Measurements from ENCODE around the gene NR2F1.

The NR2F1 gene

GRCh38 chr5:93591323-93591945 lies 8.4 kb downstream of the NR2F1 start:
- DNase-seq (ENCODE audit: low read depth in 2 of 2) = no peak

GRCh38 chr5:93592883-93593282 lies 9.9 kb downstream of the NR2F1 start:
- DNase-seq (ENCODE audit: low read depth in 2 of 2) = no peak

DNA sequence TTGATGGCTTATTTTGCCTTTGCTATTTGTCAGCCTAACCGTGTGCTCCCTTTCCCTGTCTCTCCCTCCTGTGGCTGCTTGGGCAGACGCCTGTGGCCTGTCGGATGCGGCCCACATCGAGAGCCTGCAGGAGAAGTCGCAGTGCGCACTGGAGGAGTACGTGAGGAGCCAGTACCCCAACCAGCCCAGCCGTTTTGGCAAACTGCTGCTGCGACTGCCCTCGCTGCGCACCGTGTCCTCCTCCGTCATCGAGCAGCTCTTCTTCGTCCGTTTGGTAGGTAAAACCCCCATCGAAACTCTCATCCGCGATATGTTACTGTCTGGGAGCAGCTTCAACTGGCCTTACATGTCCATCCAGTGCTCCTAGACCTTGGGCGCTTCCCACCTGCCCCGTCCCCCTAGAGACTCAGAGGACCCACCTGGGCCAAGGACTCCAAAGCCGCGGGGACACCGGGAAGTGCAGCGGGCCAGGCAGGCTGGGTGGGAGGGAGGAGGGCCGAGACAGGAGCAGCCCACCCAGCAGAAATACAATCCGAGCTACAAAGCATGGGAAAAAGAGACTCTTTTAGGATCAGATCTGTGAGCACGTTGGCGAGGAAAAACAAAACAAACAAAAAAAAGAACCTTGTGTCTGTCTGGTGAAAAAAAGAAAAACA lies 10.6 kb downstream of the NR2F1 start:
- no peak for DNase-seq (ENCODE audit: low read depth in 2 of 2)

DNA sequence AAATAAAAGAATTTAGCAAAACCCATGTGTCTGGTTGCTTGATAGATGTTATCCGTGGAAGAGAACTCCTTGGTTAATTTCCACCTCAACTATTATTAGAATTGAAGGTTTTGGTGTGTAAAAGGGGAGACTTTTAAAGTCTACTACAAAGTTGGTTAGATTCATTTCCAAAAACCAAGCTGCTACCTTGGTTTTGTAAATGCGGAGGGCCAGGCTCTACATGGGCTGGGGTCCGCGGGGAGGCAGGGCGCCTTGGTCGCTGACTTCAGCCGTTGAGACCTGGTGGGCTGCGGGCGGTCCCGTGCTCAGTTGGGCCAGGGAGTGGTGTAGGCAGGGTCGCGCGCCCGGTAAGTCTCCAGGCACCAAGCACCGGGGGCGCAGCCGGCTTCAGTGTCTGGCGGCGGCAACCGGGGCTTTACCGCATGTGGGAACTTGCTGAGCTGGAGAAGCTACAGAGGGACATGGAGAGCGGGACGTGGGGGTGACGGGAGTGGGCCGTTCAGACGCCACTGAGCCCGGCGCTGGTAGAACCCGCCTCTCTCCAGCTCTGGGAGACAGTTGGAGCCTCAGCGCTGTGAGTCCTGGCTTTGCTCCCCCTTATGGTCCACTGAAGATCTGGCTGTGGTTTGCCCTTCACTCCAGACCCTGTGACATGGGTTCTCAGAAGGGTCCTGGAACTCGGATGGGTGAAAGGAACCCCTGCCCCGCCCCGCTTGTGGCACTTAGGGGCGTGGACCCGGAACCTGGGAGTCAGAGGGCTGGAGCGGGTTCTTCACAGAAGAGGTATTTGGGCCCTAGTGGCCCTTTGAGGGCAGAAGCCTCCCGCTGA lies 11.8 kb downstream of the NR2F1 start:
- DNase-seq (ENCODE audit: low read depth in 2 of 2) = no peak

- DNase-seq (ENCODE audit: low read depth in 2 of 2) = no peak
These were observed 12.6 kb downstream of the NR2F1 start for GRCh38 chr5:93595420-93596147.

GRCh38 chr5:93596310-93596675 lies 13.3 kb downstream of the NR2F1 start:
- DNase-seq (ENCODE audit: low read depth in 2 of 2) = no peak

DNA sequence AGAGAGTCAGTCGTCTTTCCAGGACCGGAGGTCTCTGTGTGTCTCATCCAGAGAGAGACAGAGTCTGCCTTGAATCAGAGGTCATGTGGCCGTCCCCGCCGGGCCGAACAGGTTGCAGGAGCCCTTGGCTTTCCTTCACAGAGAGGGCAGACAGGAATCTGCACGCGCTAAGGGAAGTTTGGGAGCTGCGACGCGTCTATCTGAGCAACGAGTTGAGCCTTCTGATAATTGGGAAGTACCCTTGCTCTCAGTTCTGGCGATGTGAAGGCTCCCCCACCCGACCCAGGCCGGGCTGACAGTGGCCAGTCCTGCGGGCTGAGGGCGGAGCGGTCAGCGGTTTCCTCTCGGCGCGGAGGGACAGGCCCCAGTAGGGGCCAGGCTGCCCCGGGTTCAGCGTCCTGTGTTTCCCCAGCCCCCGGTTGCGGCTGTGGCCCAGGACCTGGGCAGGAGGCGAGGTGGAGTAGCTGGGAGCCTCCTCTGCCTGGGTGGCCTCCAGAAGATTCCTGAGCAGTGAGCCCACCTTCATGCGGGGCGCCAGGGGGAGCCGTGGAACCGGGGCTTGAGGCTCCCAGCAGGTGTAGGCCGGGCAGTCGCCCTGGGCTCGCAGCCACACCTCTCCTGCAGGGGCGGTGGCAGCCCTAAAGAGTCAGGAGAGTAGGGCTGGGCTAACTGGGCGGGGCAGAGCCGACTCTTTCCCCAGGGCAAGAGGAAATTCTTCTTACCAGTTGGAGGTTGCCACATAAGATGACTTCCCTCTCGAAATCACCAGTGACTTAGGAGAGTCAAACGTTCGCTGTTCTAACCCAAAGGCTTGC lies 13.9 kb downstream of the NR2F1 start:
- no peak for DNase-seq (ENCODE audit: low read depth in 2 of 2)

GRCh38 chr5:93598091-93599000 lies 15.3 kb downstream of the NR2F1 start:
- no peak for DNase-seq (ENCODE audit: low read depth in 2 of 2)

- no peak for DNase-seq (ENCODE audit: low read depth in 2 of 2)
These were observed 16.0 kb downstream of the NR2F1 start for GRCh38 chr5:93599001-93599379.

GRCh38 chr5:93599399-93600120 lies 16.5 kb downstream of the NR2F1 start:
- no peak for DNase-seq (ENCODE audit: low read depth in 2 of 2)

GRCh38 chr5:93600409-93601070 lies 17.5 kb downstream of the NR2F1 start:
- DNase-seq (ENCODE audit: low read depth in 2 of 2) = no peak

DNA sequence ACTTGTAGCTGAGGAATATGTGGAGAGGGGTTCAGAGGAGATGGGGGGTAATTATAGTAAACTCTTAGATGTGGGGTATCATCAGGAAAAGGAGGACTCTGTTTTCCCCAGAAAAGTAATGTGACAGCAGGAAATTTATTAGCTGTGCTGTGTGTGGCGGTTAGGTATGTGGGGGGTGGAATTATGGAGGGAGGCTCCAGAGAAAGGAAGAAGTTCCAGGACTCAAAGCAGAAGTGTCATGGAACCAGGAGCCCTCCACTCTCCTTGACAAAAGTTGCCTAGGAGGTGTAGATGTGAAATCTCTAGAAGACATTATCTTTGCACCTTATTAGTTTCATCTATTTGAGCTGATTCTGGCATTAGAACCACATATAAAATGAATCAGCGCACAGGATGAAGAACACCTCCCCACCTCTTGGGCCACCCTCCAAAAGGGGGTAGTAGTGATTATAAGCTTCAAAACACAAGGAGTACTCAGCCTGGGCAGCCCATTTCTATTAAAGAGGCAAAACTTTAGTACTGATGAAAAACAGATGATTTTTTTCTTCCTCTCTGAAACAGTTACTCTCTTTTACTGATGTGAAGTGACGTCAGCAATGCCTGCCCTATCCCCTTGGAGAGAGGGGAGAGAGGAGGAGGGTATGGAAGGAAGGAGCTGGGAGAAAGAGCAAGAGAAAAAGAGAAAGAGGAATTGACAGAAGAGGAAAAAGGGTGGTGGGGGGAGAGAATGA lies 18.2 kb downstream of the NR2F1 start:
- no peak for DNase-seq (ENCODE audit: low read depth in 2 of 2)

- no peak for DNase-seq (ENCODE audit: low read depth in 2 of 2)
These were observed 18.8 kb downstream of the NR2F1 start for GRCh38 chr5:93601802-93602155.

GRCh38 chr5:93602241-93603077 lies 19.4 kb downstream of the NR2F1 start:
- DNase-seq (ENCODE audit: low read depth in 2 of 2) = no peak

DNA sequence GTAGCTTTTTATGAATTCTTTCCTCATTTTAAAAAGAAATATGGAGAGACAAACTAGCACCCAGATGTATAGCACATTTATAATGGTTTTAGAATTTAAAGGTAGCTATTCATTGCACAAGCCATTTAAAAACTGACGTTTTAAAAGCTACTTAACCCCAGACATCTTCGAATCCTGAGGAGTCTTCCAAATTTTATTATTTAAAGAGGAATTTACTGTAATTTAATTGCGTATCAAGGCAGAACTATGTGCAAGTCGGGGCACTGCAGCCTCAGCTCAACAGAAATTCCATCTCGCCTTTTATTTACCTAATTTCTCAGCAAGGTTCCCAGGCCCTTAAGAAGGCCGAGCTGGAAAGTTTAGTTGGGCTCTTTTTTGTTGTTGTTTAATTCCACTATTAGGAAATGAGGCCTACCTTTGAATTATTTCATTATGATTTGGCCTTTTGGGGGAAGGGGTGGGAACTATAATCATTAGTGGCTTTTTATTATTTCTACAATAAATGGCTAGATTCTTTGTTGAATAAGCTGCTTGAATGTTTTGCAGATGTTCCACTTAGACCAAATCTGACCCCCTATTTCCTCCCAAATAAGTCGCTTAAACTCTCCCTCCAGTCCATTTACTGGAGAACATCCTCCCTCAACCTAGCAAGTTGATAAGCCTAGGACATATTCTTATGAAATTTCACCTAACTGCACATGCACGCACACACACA lies 20.2 kb downstream of the NR2F1 start:
- DNase-seq (ENCODE audit: low read depth in 2 of 2) = no peak

DNA sequence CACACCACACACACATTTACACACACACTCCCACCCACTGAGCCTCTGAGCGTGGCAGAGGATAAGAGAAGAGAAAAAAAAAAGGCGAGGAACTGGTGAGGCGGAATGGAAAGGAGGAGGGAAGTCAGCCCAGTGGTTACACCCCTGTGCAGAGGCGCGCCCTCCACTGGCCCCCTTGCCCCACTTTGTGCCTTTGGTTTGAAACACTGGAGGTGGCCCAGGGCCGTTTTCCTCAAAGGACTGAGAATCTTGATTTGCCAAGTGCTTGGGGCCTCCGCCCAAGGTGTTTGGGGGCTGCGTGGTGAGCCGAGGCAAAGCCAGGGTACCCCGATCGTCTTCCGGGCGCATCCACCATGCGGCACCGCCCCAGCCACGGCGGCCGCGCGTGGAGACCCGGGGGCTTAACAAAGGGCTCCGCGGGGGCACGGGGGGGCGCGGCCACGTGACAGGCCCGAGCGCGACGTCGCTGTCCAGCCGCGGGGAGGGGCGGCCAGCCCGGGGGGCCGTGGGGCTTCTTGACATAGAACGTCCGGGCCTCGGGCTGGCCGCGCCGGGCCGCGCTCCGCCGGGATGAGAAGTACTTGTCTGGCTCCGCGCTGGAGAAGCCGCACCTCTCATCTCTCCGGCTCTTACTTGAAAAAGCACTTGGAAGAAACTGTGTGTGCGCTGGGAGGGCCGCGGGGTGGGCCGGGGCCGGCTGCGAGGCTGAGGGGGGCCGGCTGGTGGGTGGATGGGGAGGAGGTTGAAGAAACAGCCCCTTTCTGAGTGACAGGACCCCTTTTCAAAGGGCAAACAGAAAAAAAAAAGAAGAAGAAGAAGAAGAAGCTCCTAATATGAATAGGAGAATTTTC lies 21.0 kb downstream of the NR2F1 start:
- no peak for DNase-seq (ENCODE audit: low read depth in 2 of 2)
